AML-193 (cell line): Measurements from ENCODE around the gene EPN2.

ENCODE experiments used
- DNase-seq, 2 experiments: peaks; one replicate each; lab custom pipeline; 2025; lab: John Stamatoyannopoulos, UW

The EPN2 gene

GRCh38 chr17:19239544-19239943, 2.4 kb downstream of the EPN2 start:
- DNase-seq: no peak

- DNase-seq: no peak
Observed at GRCh38 chr17:19242323-19242722, 5.2 kb downstream of the EPN2 start.

GRCh38 chr17:19242926-19243325, 5.8 kb downstream of the EPN2 start:
- no peak for DNase-seq

GRCh38 chr17:19243838-19244237, 6.7 kb downstream of the EPN2 start:
- DNase-seq: no peak

GRCh38 chr17:19244357-19244756, 7.2 kb downstream of the EPN2 start:
- no peak for DNase-seq

- DNase-seq: no peak
Observed at GRCh38 chr17:19244781-19245180, 7.6 kb downstream of the EPN2 start.

GRCh38 chr17:19247473-19247872, 10.3 kb downstream of the EPN2 start:
- no peak for DNase-seq

GRCh38 chr17:19248151-19248927, 11.2 kb downstream of the EPN2 start:
- no peak for DNase-seq

GRCh38 chr17:19248928-19249574, 11.9 kb downstream of the EPN2 start:
- no peak for DNase-seq

GRCh38 chr17:19249681-19250080, 12.5 kb downstream of the EPN2 start:
- no peak for DNase-seq

GRCh38 chr17:19250421-19251173, 13.4 kb downstream of the EPN2 start:
- DNase-seq: no peak

- DNase-seq: no peak
Observed at GRCh38 chr17:19253112-19253511, 15.9 kb downstream of the EPN2 start.

GRCh38 chr17:19254651-19255050, 17.5 kb downstream of the EPN2 start:
- no peak for DNase-seq

- DNase-seq: no peak
Observed at GRCh38 chr17:19255279-19255678, 18.1 kb downstream of the EPN2 start.

GRCh38 chr17:19258371-19258770, 21.2 kb downstream of the EPN2 start:
- no peak for DNase-seq

GRCh38 chr17:19260958-19261357, 23.8 kb downstream of the EPN2 start:
- DNase-seq: no peak

GRCh38 chr17:19261426-19261825, 24.3 kb downstream of the EPN2 start:
- no peak for DNase-seq

GRCh38 chr17:19262650-19263631, 25.8 kb downstream of the EPN2 start:
- DNase-seq: no peak

- DNase-seq: no peak
Observed at GRCh38 chr17:19263641-19264051, 26.5 kb downstream of the EPN2 start.

- DNase-seq: no peak
Observed at GRCh38 chr17:19264268-19264667, 27.1 kb downstream of the EPN2 start.

- no peak for DNase-seq
Observed at GRCh38 chr17:19264681-19265080, 27.5 kb downstream of the EPN2 start.

GRCh38 chr17:19265755-19266154, 28.6 kb downstream of the EPN2 start:
- DNase-seq: no peak
